DMS53 (cell line): ENCODE data around the gene RFX2.
"Not testable (repeated sequence)": the region's sequence is repeated elsewhere in the genome, so short reads cannot be mapped to it uniquely, and the experiment has no call there.

Source experiments
- DNase-seq: peaks from one replicate; lab custom pipeline; 2025; lab: John Stamatoyannopoulos, UW

The RFX2 gene

DNA sequence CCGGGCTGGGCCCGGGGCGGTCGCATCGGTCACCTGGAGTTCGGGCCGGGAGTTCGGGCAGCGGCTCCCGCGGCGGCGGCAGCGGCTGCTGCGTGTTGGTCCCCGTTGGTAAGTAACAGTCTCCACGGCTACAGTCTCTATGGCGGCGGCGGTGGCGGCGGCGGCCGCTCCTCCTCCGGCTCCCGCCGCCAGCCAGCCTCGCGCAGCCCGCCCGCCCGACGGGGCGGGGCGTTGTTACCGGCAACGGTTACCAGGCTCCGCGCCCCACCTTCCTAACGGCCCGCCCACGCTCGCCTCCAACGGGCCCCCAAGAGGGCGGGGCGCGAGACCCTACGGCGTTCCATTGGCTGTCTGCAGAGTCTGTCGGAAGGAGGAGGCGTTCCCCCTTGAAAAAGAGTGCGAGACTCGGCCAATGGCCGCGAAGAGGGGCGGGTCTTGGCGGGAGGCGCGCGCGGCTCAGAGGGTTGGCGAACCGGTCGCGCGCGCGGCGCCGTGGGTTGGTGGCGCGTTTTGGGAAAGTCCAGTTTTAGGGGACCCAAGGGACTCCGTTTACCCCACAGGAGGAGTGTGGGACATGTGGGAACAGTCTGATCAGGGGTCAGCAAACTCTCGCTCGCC, at the start of gene RFX2:
Gene RFX2 (minus strand): TSS at position 141 of the 618 bp plus-strand sequence. CDS start 63,004 bp downstream, outside the sequence.
- peak; percentile 99 for DNase-seq

DNA sequence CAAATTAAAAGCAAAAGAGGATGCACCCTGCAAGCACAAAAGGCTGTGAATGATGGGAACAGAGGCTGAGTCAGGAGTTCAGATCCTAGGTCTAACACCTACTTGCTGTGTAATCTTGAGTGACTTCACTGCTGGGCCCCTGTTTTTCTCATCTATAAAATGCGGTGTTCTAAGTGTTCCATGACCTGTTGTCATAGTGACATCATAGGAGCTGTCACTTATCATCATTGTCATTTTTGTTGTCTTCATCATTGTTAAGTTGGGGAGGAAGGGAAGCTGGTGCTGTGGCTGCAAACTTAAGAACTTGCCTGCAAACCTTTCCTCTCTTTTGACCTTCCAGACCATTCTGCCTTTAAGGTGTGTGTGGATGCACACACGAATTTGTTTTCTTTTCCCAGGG, 45.7 kb upstream of the RFX2 start:
- no peak for DNase-seq

GRCh38 chr19:6150289-6150688, 40.0 kb upstream of the RFX2 start:
- no peak for DNase-seq

GRCh38 chr19:6141217-6141616, 30.9 kb upstream of the RFX2 start:
- DNase-seq, result no peak

- DNase-seq, result no peak
Observed at GRCh38 chr19:6138511-6138910, 28.2 kb upstream of the RFX2 start.

- DNase-seq, result no peak
Observed at GRCh38 chr19:6138066-6138465, 27.8 kb upstream of the RFX2 start.

GRCh38 chr19:6133231-6133630, 22.9 kb upstream of the RFX2 start:
- DNase-seq, result no peak

DNA sequence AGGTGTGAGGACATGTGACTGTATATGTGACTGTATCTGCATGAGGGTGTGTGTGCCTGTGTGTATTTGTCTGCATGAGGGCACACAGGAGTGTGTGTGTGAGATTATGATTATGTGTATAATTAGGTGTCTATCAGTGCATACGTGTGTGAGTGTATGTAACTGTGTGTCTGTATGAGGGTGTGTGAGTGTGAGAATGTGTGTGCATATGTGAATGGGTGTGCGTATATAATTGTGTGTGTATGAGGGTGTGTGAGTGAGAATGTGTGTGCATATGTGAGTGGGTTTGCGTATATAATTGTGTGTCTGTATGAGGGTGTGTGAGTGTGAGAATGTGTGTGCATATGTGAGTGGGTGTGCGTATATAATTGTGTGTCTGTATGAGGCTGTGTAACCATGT, 22.2 kb upstream of the RFX2 start:
- no peak for DNase-seq

GRCh38 chr19:6127716-6128335, 17.5 kb upstream of the RFX2 start:
- DNase-seq, result no peak

DNA sequence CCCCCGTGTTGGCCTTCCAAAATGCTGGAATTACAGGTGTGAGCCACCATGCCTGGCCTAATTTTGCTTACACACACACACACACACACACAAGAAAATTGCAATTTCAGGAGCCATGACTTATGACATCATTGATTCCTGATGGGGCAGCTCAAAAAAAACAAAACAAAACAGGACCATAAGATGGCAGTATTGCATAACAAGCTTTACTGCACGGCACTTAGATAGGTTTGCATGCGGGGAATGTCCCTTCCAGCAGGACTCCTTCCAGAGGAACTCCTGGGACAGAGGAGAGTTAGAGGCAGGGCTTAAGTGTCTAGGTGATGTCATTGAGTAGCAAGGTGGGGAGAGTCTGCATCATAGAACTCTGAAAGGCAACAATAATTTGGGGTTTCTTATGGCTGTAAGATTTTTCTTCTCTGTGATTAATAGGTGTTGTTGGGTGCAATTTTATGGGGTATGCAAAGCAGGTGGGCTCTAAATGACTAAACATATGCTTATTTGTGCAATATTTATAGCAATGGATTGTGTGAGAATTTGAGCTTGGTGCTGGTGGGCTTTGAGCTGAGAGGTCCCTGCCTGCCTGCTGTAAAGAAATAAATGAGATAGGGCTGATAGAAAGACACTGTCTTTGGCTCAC, 16.2 kb upstream of the RFX2 start:
- DNase-seq, result peak; percentile 85

DNA sequence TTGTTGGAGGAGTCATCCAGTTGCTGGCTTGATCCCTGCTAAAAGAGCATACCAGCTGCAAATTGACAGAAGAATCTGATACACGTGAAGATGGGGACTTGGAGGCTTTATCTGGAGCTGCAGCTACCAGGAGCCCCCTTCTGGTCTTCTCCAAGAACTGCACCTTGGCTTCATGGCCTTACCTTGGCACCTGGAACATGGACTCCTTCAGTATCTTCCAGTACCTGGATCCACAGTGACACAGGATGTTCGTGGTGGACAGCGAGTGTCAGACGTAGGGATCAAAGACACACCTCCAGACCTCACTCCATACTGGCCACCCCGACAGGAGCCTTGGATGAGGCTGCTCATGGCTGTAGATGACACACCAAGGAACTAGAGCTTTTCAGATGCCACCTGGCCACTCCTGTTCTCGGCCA, 15.3 kb upstream of the RFX2 start:
- peak; percentile 89 for DNase-seq

DNA sequence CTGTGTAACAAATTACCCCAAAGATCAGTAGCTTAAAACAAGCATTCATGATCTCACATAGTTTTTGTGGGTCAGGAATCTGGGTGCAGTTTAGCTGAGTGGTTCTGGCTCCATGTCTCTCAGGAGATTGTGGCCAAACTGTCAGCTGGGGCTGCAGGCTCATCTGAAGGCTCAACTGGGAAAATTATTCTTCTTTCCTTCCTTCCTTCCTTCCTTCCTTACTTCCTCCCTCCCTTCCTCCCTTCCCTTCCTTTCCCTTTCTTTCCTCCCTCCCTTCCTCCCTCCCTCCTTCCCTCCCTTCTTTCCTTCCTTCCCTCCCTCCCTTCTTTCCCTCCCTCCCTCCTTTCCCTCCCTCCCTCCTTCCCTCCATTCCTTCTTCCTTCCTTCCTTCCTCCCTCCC, 8.7 kb upstream of the RFX2 start:
- DNase-seq, result no peak

DNA sequence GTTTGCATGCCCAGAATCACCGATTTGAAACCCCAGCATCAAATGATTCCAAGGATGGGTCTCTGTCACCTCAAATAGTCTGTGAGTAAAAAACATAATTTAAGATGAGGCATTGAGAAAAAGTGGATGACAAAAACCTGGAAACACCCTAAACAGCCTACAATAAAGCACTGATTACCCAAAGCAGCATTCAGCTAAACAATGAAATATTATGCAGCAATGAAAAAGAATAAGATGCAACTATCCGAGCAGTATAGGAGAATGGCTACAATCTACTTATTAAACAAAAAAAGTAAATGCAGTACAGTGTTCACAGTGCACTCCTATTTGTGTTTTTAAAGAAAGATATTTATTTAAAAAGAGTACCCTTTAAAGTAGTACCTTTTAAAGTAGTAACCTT, 7.7 kb upstream of the RFX2 start:
- DNase-seq, result no peak

DNA sequence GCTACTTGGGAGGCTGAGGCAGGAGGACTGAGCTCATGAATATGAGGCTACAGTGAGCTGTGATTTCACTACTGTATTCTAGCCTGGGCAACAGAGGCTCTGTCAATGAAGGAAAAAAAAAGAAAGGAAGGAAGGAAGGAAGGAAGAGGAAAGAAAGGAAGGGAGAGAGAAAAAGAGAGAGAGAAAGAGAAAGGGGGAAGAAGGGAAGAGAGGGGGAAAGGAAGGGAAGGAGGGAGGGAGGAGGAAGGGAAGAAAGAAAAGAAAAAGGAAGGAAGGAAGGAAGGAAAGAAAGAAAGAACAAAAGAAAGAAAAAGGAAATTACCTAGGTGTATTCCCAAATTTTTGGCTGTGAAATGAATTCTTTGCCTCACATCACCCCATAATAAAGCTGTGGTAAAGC, 7.2 kb upstream of the RFX2 start:
- no peak for DNase-seq

DNA sequence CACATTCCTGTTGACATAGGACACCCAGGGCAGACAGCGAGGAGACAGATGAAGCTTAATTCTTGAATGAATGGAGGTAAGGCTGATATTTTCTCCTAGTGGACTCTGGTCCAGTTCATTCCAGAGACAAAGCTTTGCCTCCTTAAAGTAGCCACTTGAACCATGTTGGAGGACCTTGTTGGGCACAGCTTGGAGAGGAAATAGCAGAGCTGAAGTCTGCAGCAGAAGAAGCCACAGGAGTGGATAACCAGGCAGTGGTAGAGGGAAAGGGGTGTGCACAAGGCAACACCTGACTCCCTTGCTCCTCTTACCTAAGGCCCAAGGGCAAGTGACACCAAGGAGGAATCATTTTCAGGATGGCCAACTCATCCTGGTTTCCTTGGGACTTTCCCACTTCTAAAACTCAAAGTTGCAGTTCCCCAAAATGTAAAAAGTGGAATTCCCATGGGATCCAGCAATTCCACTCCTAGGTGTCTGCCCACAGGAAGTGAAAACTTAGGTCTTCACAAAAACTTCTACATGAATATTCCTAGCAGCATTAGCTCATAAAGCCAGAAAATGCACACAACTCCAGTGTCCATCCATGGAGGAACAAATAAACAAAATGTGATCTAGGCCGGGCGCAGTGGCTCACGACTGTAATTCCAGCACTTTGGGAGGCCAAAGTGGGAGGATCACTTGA, 6.6 kb upstream of the RFX2 start:
- no peak for DNase-seq

- no peak for DNase-seq
Observed at GRCh38 chr19:6115992-6116391, 5.7 kb upstream of the RFX2 start.

DNA sequence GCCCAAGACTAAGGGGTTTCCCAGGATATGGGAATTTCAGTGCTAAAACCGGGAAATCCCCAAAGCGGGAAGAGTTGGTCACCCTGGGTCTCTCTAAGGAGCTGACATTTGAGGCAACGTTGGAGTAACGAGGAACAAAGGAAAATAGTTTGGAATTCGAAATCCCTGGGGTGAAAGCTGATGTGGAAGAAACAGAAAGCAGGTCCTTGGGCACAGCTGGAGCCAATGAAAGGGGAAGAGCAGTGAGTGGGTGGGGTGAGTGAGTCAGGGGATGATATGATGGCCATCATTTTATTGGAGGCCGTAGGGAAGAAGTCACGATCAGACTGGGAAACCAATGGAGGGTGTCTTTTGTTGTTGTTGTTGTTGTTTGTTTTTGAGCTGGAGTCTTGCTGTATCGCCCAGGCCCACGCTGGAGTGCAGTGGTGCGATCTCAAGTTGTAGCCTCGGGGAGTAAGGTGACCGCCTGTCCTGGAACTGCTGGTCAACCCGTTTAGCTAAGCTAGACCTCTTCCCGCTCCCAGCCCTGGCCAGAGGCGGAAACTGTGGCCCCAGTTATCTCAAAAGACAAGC, 3.4 kb upstream of the RFX2 start:
- no peak for DNase-seq

DNA sequence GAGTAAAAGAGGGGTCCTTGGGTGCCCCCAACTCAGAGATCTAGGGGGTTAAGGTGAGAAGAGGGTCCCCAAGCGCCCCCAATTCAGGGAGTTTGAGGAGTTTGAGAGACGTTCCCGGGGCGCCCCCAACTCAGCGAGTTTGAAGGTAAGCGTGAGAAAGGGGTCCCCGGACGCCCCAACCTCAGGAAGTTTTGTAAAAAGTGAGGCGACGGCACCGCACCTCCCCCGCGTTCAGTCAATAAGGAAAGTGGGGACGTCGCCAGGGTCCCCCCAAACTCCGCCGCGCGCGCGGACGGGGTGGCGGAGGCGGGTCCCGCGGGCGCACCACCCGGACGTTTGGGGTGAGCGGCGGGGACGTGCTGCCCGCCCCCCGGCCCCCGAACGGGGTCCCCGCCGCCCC, 353 bp downstream of the RFX2 start:
- no peak for DNase-seq

- peak; percentile 61 for DNase-seq
Observed at GRCh38 chr19:6108721-6109633, 1.3 kb downstream of the RFX2 start.

DNA sequence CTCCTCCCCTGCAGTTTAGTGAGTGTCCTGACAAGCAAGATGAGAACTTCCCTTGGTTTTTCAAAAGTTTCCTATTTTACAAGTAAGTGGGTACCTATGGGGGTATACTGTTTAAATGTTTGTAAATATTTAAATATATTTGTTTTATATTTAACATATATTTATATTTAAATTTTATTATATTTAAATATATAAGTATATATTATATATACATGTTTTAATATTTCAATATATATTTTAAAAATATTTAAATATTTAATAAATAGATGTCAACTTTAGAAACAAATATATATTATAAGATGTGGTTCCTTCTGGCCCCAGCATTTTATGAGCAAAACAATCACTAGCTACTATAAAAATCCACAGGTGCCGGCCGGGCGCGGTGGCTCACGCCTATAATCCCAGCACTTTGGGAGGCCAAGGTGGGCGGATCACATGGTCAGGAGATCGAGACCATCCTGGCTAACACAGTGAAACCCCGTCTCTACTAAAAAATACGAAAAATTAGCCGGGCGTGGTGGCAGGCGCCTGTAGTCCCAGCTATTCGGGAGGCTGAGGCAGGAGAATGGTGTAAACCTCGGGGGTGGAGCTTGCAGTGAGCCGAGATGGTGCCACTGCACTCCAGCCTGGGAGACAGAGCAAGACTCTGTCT, 3.5 kb downstream of the RFX2 start:
- not testable (repeated sequence) for DNase-seq

DNA sequence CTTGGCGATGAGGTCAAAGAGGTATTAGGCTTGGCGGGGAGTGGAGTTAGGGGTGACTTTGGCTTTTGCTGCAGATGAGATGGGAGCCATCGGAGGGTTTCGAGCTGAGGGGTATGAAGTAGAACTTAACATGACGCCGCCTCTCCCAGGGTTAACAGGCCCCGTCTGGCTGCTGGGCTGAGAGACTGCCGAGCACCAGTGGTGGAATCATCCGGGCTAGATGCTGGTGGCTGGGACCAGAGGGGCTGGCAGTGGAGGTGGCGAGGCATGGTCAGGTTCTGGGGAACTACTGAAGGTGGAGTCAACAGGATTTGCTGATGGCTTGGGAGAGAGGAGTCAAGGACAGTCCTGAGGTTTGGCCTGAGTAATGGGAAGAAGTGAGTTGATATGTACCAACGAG, 4.9 kb downstream of the RFX2 start:
- DNase-seq, result no peak
